ENCODE data around the gene DND1.
"Not testable (repeated sequence)": the region's sequence is repeated elsewhere in the genome, so short reads cannot be mapped to it uniquely, and the experiment has no call there.

The DND1 gene

DNA sequence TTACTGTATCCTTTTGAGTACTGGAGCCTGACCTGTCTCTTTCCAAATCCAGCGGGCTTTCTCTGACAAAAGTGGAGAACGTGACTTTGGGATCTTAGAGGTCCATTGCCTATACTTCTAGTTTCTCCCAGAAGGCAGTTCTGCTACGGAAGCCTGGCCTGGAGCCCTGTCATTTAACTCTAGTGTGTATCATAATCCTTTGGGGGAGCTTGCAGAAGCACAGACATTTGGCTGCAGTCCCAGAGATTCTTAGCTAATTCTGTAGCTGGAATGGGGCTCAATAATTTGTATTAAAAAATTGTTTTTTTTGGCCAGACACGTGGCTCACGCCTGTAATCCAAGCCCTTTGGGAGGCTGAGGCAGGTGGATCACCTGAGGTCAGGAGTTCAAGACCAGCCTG lies 20.9 kb upstream of the DND1 start:
- no peaks in the 10 kb centered on the region for H3K27me3 Mint-ChIP-seq
- no peak for ATAC-seq (replicated peaks; ENCODE audit: extremely low read depth, poor library complexity, severe bottlenecking)
- H3K4me1 Mint-ChIP-seq = peaks cover 29% of the 10 kb centered on the region
- DNase-seq (ENCODE audit: low spot score in 2 of 2) = no peak
- H3K4me3 Mint-ChIP-seq = no peak overlapping the region
- peaks cover 56% of the 10 kb centered on the region for H3K36me3 Mint-ChIP-seq (ENCODE audit: insufficient read depth)
- H3K27ac Mint-ChIP-seq (ENCODE audit: low read depth) = no peak overlapping the region
- H3K9me3 Mint-ChIP-seq = no peaks in the 10 kb centered on the region

- peak; percentile 95 for ATAC-seq (replicated peaks; ENCODE audit: extremely low read depth, poor library complexity, severe bottlenecking)
- peaks cover 33% of the 10 kb centered on the region for H3K4me1 Mint-ChIP-seq
- H3K36me3 Mint-ChIP-seq (ENCODE audit: insufficient read depth) = peaks cover 44% of the 10 kb centered on the region
- H3K27me3 Mint-ChIP-seq = no peaks in the 10 kb centered on the region
- peak within 1 kb of the TSS; percentile 94 for H3K27ac Mint-ChIP-seq (ENCODE audit: low read depth)
- H3K9me3 Mint-ChIP-seq = no peaks in the 10 kb centered on the region
- peak within 1 kb of the TSS; percentile 93 for H3K4me3 Mint-ChIP-seq
- peak; percentile 61 to 69 for DNase-seq (ENCODE audit: low spot score in 2 of 2)
Observed at GRCh38 chr5:140690941-140691924, 17.9 kb upstream of the DND1 start, which contains the start of the genes HARS1 and HARS2. HARS1 (minus strand) TSS chr5:140691370; CDS start chr5:140691304, 66 bp downstream. HARS2 (plus strand) TSS chr5:140691455; CDS start chr5:140691649, 194 bp downstream.

GRCh38 chr5:140690376-140690932 lies 17.1 kb upstream of the DND1 start:
- H3K9me3 Mint-ChIP-seq = no peaks in the 10 kb centered on the region
- ATAC-seq (replicated peaks; ENCODE audit: extremely low read depth, poor library complexity, severe bottlenecking) (no peak), DNase-seq (ENCODE audit: low spot score in 2 of 2) (no peak)
- H3K27ac Mint-ChIP-seq (ENCODE audit: low read depth) = peak overlapping the region; percentile 94
- peak overlapping the region; percentile 93 for H3K4me3 Mint-ChIP-seq
- peaks cover 33% of the 10 kb centered on the region for H3K4me1 Mint-ChIP-seq
- H3K27me3 Mint-ChIP-seq = no peaks in the 10 kb centered on the region
- peaks cover 43% of the 10 kb centered on the region for H3K36me3 Mint-ChIP-seq (ENCODE audit: insufficient read depth)

- no peak for ATAC-seq (replicated peaks; ENCODE audit: extremely low read depth, poor library complexity, severe bottlenecking)
- no peaks in the 10 kb centered on the region for H3K4me1 Mint-ChIP-seq
- H3K4me3 Mint-ChIP-seq = no peak overlapping the region
- no peak for DNase-seq (ENCODE audit: low spot score in 2 of 2)
- no peaks in the 10 kb centered on the region for H3K27me3 Mint-ChIP-seq
- no peak overlapping the region for H3K27ac Mint-ChIP-seq (ENCODE audit: low read depth)
- no peaks in the 10 kb centered on the region for H3K9me3 Mint-ChIP-seq
- H3K36me3 Mint-ChIP-seq (ENCODE audit: insufficient read depth) = peaks cover 26% of the 10 kb centered on the region
Observed at GRCh38 chr5:140678993-140679392, 5.6 kb upstream of the DND1 start.

DNA sequence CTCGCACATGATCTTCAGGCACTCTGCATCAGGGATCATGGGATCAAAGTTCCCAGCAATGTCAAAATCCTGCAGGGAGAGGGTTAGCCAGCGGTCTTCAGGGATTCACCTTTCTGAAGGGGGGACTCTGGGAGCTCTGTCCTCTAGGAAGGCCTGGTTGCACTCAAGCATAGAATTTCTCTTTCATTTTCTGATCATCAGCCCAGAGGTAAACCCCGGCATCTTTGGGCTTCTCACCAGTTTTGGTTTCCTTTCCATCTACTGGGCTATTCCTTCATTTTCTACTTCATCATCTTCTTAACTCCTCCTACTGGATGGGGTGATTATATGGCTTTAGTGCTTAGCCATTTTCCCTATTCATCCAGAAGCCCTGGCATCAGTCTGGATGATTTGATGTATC lies 4.6 kb upstream of the DND1 start:
- no peaks in the 10 kb centered on the region for H3K27me3 Mint-ChIP-seq
- H3K36me3 Mint-ChIP-seq (ENCODE audit: insufficient read depth) = peaks cover 31% of the 10 kb centered on the region
- H3K4me1 Mint-ChIP-seq = no peaks in the 10 kb centered on the region
- no peaks in the 10 kb centered on the region for H3K9me3 Mint-ChIP-seq
- H3K4me3 Mint-ChIP-seq = no peak overlapping the region
- no peak for ATAC-seq (replicated peaks; ENCODE audit: extremely low read depth, poor library complexity, severe bottlenecking)
- DNase-seq (ENCODE audit: low spot score in 2 of 2) = no peak
- H3K27ac Mint-ChIP-seq (ENCODE audit: low read depth) = no peak overlapping the region

DNA sequence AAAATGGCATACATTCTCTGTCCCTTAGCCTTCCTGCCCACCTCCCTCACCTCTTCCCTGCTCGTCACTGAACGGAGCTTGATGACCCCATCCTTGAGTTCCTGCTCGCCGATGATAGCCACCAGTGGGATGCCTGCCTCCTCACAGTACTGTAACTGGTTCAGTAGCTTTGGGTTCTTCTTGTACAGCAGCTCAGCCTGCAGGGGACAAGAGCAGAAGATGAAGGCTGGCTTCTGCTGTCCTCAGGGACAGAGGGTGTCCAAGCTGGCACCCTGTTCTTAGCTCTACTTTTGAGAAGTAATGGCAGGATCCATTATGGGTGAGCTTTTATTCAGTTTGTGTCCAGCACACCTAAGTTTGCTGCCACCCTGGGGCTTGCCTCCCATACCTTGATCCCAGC lies 1.3 kb upstream of the DND1 start:
- H3K4me1 Mint-ChIP-seq = no peaks in the 10 kb centered on the region
- peaks cover 33% of the 10 kb centered on the region for H3K36me3 Mint-ChIP-seq (ENCODE audit: insufficient read depth)
- H3K27ac Mint-ChIP-seq (ENCODE audit: low read depth) = no peak overlapping the region
- no peaks in the 10 kb centered on the region for H3K27me3 Mint-ChIP-seq
- no peaks in the 10 kb centered on the region for H3K9me3 Mint-ChIP-seq
- H3K4me3 Mint-ChIP-seq = no peak overlapping the region
- no peak for DNase-seq (ENCODE audit: low spot score in 2 of 2)
- no peak for ATAC-seq (replicated peaks; ENCODE audit: extremely low read depth, poor library complexity, severe bottlenecking)

GRCh38 chr5:140674211-140674610 lies 835 bp upstream of the DND1 start:
- Mint-ChIP-seq H3K27me3 (no peaks in the 10 kb centered on the region), H3K4me3 (no peak overlapping the region), H3K36me3 (ENCODE audit: insufficient read depth) (peaks cover 34% of the 10 kb centered on the region), H3K9me3 (no peaks in the 10 kb centered on the region), H3K27ac (ENCODE audit: low read depth) (no peak overlapping the region), H3K4me1 (no peaks in the 10 kb centered on the region)
- DNase-seq (ENCODE audit: low spot score in 2 of 2) (no peak), ATAC-seq (replicated peaks; ENCODE audit: extremely low read depth, poor library complexity, severe bottlenecking) (no peak)

- DNase-seq (ENCODE audit: low spot score in 2 of 2) = no peak
- ATAC-seq (replicated peaks; ENCODE audit: extremely low read depth, poor library complexity, severe bottlenecking) = peak; percentile 43
- Mint-ChIP-seq H3K4me3 (no peak overlapping the region), H3K27ac (ENCODE audit: low read depth) (no peak overlapping the region), H3K36me3 (ENCODE audit: insufficient read depth) (peaks cover 37% of the 10 kb centered on the region), H3K4me1 (peaks cover 7% of the 10 kb centered on the region), H3K27me3 (no peaks in the 10 kb centered on the region), H3K9me3 (no peaks in the 10 kb centered on the region)
Observed at GRCh38 chr5:140672455-140673186, 755 bp downstream of the DND1 start.

- H3K4me1 Mint-ChIP-seq = peaks cover 17% of the 10 kb centered on the region
- DNase-seq (ENCODE audit: low spot score in 2 of 2) (no peak), ATAC-seq (replicated peaks; ENCODE audit: extremely low read depth, poor library complexity, severe bottlenecking) (no peak)
- H3K36me3 Mint-ChIP-seq (ENCODE audit: insufficient read depth) = peaks cover 37% of the 10 kb centered on the region
- no peak overlapping the region for H3K27ac Mint-ChIP-seq (ENCODE audit: low read depth)
- H3K27me3 Mint-ChIP-seq = no peaks in the 10 kb centered on the region
- H3K9me3 Mint-ChIP-seq = no peaks in the 10 kb centered on the region
- no peak overlapping the region for H3K4me3 Mint-ChIP-seq
Observed at GRCh38 chr5:140671472-140672125, 1.8 kb downstream of the DND1 start.

DNA sequence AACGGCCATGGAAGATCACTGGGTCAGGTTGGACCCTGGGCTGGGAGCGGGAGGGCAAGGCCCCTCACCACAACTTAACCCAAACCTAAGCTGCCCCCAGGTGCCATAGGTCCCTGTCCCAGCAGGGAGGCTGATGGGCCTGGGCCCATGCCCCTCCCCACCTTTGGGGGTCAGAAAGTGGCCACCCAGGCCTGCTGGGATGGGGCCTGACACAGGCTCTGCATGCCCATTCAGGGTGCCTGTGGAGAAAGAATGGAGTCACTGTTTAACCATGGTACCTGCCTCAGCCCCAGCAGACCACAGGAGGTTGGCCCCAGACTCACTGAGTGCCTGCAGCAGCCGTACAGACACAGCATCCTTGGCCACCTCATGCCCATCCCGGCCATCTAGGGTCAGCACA lies 2.3 kb downstream of the DND1 start:
- DNase-seq (ENCODE audit: low spot score in 2 of 2); H3K27me3 Mint-ChIP-seq; ATAC-seq (replicated peaks; ENCODE audit: extremely low read depth, poor library complexity, severe bottlenecking); H3K9me3 Mint-ChIP-seq; H3K27ac Mint-ChIP-seq (ENCODE audit: low read depth); H3K4me3 Mint-ChIP-seq: not testable (repeated sequence)
- Mint-ChIP-seq H3K36me3 (ENCODE audit: insufficient read depth) (peaks cover 31% of the 10 kb centered on the region), H3K4me1 (peaks cover 22% of the 10 kb centered on the region)

GRCh38 chr5:140664359-140665119 lies 8.8 kb downstream of the DND1 start, which contains the start of gene WDR55:
WDR55 (plus strand) TSS chr5:140664904; CDS start chr5:140664913, 9 bp downstream.
- no peaks in the 10 kb centered on the region for H3K9me3 Mint-ChIP-seq
- DNase-seq (ENCODE audit: low spot score in 2 of 2) (peak; percentile 88 to 90), ATAC-seq (replicated peaks; ENCODE audit: extremely low read depth, poor library complexity, severe bottlenecking) (peak; percentile 97)
- H3K27ac Mint-ChIP-seq (ENCODE audit: low read depth) = peak within 1 kb of the TSS; percentile 96
- H3K27me3 Mint-ChIP-seq = no peaks in the 10 kb centered on the region
- peaks cover 32% of the 10 kb centered on the region for H3K4me1 Mint-ChIP-seq
- peak within 1 kb of the TSS; percentile 99 for H3K4me3 Mint-ChIP-seq
- peaks cover 51% of the 10 kb centered on the region for H3K36me3 Mint-ChIP-seq (ENCODE audit: insufficient read depth)

Measured in central memory CD8-positive, alpha-beta T cell (primary cell).